Spinal cord (tissue), 10 donors: ENCODE measurements around the gene RALA. TPM values are rescaled to one million over a fixed set of nuclear protein-coding genes. Genes with fewer than 3 reads are reported as not detected.

Experiments
- DNase-seq, 6 donors: peaks; one replicate each; pipeline versions ENCODE4 v3.0.0 to v3.0.0-alpha.2; 2013 to 2015; ENCODE audit warnings: low spot score in 6 of 6, low read depth in 4 of 6
- H3K27ac ChIP-seq: one replicate; pipeline ENCODE4 v1.5.1; 2013; ENCODE audit warnings: low read depth, low read length, control low read depth
- H3K27me3 ChIP-seq: one replicate; pipeline ENCODE4 v1.6.1; 2013; ENCODE audit warnings: low read length; ENCODE audit not compliant: control insufficient read depth, insufficient read depth
- H3K36me3 ChIP-seq: one replicate; pipeline ENCODE4 v1.6.1; 2013; ENCODE audit warnings: low read length; ENCODE audit not compliant: control insufficient read depth, insufficient read depth
- H3K4me1 ChIP-seq: one replicate; pipeline ENCODE4 v1.6.1; 2013; ENCODE audit warnings: low read length; ENCODE audit not compliant: control insufficient read depth, insufficient read depth
- H3K4me3 ChIP-seq: one replicate; pipeline ENCODE4 v1.5.1; 2013; ENCODE audit warnings: low read depth, low read length, control low read depth
- H3K9me3 ChIP-seq: one replicate; pipeline ENCODE4 v1.6.1; 2013; ENCODE audit warnings: low read length; ENCODE audit not compliant: control insufficient read depth, insufficient read depth
- WGBS: methylation state at CpG from one replicate; pipeline ENCODE4 v1.1.5; 2013; ENCODE audit warnings: missing lambda C conversion rate; ENCODE audit not compliant: insufficient coverage; 5-methylcytosine and 5-hydroxymethylcytosine counted together
- polyA plus RNA-seq, 2 donors: library from polyadenylated mRNA; unstranded; fragments of 120-200 nt; gene quantifications; one replicate each; pipeline ENCODE4 v1.2.1, GENCODE V29; 2013; ENCODE audit not compliant: insufficient read length in 2 of 2
- total RNA-seq, 2 donors: library from RNA; depleted of rRNA in 1 of 2; stranded (reverse); fragments of 120-200 nt in 1 of 2; fragments of >200 nt in 1 of 2; gene quantifications; one replicate each; pipeline versions ENCODE4 v1.2.3 to v1.2.4, GENCODE V29; 2013 to 2014
- donor health status: healthy.

Gene RALA
- total and polyA plus RNA-seq, 4 donors: 23.2 to 93.3 (median 60.7) TPM

DNA sequence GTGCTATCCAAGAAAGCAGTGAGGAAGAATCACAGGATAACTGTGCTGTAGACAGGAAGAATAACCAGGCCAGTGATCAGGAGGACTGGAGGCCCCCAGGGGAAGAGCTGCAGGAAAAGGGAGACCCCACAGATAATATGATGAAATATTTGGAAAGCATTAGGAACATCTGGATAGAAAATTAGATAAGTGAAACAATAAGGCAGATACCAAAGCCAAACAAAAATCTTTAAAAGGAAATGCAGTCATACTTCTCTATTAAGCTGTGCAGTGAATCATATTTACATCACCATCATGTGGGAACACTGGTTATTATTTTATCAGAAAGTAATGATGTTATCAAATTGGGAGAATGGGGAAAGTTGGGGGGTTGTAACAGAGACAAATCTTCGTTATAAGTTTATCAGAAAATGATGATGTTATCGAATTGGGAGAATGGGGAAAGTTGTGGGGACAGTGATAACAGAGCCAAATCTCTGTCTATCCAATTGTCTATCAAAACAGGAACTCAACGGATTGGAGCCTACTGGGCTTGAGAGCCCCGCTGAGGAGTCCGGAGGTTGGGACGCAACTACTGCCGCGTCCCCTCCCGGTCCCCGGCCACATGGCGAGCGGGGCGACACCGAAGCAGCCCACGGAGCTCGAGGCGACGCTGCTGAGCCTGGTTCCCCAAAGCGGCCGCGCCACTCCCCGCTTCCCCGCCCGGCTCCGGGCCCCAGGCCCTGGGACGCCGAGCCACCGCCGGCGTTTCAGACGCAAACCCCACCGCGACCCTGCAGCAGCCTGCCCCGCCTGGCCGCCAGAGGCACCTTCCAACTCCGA, 14.0 kb upstream of the RALA start:
- WGBS: 5% methylated on average over 25 of the region's 36 CpGs
- Histone ChIP-seq H3K27me3 (peaks cover 11% of the 10 kb centered on the region), H3K36me3 (no peaks in the 10 kb centered on the region), H3K27ac (peak overlapping the region; percentile 1), H3K4me1 (peaks cover 7% of the 10 kb centered on the region), H3K4me3 (no peak overlapping the region), H3K9me3 (no peaks in the 10 kb centered on the region)
- DNase-seq: peak in 2 of 6 donors; percentile 11 to 32

DNA sequence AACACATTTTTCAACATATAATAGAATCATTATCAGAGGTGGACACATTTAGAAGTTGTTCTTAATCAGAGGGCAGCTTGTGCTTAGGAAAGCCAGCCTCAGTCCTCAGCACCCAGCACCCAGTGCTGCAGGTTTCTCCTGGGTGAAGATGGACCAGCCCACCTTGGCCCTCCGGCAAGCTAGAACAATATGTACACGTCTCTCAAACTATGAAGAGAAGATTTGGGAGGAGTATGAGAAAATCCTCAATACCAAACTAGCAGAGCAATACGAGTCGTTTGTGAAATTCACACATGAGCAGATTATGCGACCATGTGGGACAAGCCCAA, 13.5 kb upstream of the RALA start:
- H3K9me3 ChIP-seq: no peaks in the 10 kb centered on the region
- peaks cover 11% of the 10 kb centered on the region for H3K27me3 ChIP-seq
- H3K4me3 ChIP-seq: no peak overlapping the region
- no peaks in the 10 kb centered on the region for H3K36me3 ChIP-seq
- H3K27ac ChIP-seq: no peak overlapping the region
- DNase-seq: peak in 1 of 6 donors; percentile 4
- 84% methylated on average over 3 of the region's 5 CpGs for WGBS
- H3K4me1 ChIP-seq: peaks cover 7% of the 10 kb centered on the region

DNA sequence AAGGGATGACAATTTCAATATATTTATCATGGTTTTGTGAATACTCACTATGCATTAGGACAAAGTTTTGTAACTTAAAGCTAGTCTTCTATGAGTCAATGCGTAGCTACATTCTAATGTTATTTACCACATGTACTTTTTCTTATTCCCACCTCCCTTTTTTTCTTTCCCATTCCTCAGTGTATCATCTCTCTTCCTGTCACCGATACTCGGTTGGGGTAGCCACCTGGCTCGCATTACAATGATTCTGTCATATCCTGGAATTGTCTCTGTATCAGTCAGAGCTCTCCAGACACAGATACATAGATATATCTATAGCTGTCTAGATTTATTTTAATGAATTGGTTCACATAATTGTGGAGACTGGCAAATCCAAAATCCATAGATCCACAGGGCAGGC, 9.8 kb upstream of the RALA start:
- DNase-seq: no peak
- WGBS: 87% methylated on average over 3 of the region's 4 CpGs

DNA sequence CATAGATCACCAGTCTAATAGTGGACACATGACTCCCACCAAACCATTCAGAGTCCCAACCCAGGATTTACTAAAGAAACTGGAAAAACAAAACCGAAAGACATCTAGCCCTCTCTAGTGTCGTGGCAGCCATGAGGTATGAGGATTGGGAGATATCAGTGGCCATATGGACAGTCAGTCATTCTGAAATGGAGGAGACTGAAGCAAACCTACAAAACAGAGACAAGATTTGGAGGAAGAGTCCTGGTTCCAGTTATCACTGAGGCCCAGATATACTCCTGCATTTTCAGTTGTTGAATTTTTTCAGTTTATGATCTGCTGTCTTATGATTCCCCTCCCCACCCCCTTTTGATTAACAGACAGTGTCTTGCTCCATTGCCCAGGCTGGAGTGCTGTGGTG, 9.1 kb upstream of the RALA start:
- WGBS: no CpG with 5 or more reads among the region's 2 CpGs
- H3K36me3 ChIP-seq: no peaks in the 10 kb centered on the region
- no peak for DNase-seq

More for the DNA sequence above, 9.8 kb upstream of the RALA start:
- Histone ChIP-seq H3K36me3 (no peaks in the 10 kb centered on the region), H3K27ac (no peak overlapping the region), H3K9me3 (no peaks in the 10 kb centered on the region), H3K4me3 (no peak overlapping the region), H3K27me3 (peaks cover 11% of the 10 kb centered on the region), H3K4me1 (peaks cover 7% of the 10 kb centered on the region)

DNA sequence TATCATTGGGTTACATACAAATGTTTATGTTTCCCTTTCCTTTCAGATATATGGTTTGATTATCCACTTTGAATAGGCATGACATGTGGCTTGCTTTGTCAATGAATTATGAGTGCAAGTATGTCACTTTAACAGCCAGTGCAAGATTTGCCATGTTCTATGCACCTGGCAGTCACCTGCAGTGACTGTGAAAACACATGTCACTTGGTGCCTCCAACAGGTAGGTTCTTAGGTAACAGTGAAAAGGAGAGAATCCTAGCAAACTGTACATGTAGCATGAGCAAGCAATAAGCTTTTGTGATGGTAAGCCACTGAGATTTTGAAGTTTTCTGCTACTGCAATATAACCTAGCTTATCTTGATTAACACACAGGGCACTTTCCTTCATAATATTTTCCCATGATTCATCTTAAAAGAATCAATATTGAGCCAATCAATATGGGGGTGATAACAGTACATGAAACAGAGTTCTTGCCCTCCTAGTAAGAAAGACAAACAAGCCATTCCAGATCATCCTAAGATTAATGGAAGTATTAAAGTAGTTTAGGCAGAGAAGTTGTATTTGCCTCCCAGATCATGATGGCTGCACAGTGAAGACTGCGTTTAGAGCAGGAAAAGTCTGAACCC, 7.9 kb upstream of the RALA start:
- Histone ChIP-seq H3K36me3 (no peaks in the 10 kb centered on the region), H3K4me3 (no peak overlapping the region), H3K4me1 (no peaks in the 10 kb centered on the region), H3K9me3 (no peaks in the 10 kb centered on the region), H3K27me3 (no peaks in the 10 kb centered on the region), H3K27ac (no peak overlapping the region)
- WGBS: no CpG with 5 or more reads among the region's 1 CpG
- DNase-seq: no peak

More for the DNA sequence above, 9.1 kb upstream of the RALA start:
- Histone ChIP-seq H3K9me3 (no peaks in the 10 kb centered on the region), H3K27me3 (peaks cover 8% of the 10 kb centered on the region), H3K4me1 (peaks cover 7% of the 10 kb centered on the region), H3K27ac (no peak overlapping the region), H3K4me3 (no peak overlapping the region)

DNA sequence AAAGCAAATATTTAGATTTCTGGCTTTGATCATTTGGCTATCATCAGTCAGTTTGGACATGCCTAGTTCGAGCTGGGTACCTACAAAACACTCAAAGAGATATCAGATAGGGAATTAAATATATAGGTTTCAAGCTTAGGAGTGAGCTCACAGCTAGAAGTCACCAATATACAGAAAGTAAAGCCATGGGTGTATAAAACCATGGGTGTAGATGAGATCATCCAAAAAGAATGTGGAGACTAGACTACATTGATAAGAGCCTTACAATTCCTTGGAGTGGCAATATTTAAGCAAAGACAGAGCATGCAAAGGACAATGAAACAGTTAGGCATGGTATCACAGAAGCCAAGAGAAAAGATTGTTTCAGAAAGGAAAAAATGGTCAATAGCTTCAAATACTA, 7.2 kb upstream of the RALA start:
- no peaks in the 10 kb centered on the region for H3K4me1 ChIP-seq
- H3K27ac ChIP-seq: no peak overlapping the region
- no peak for DNase-seq
- no peak overlapping the region for H3K4me3 ChIP-seq
- H3K27me3 ChIP-seq: no peaks in the 10 kb centered on the region
- H3K9me3 ChIP-seq: no peaks in the 10 kb centered on the region
- no CpG with 5 or more reads among the region's 1 CpG for WGBS
- H3K36me3 ChIP-seq: no peaks in the 10 kb centered on the region

DNA sequence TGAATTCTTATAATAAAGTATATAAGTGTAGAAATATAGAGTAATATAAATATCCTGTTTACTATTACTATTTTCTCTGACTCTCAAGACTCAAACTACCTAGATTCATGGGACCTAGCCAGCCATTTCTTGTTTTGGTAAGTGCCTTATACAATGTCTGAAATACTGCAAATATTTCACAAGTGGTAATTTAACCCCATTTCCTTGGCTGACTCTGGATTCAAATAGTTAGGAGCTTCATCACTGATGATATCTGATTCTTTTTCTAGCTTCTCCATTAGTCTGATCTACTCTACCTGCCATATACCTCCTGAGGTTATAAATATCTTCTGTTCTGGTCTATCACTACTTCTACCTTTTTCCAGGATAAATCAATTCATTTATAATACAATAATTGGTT, 6.4 kb upstream of the RALA start:
- Histone ChIP-seq H3K27ac (no peak overlapping the region), H3K4me3 (no peak overlapping the region), H3K4me1 (no peaks in the 10 kb centered on the region), H3K27me3 (no peaks in the 10 kb centered on the region), H3K36me3 (no peaks in the 10 kb centered on the region), H3K9me3 (no peaks in the 10 kb centered on the region)
- DNase-seq: no peak

DNA sequence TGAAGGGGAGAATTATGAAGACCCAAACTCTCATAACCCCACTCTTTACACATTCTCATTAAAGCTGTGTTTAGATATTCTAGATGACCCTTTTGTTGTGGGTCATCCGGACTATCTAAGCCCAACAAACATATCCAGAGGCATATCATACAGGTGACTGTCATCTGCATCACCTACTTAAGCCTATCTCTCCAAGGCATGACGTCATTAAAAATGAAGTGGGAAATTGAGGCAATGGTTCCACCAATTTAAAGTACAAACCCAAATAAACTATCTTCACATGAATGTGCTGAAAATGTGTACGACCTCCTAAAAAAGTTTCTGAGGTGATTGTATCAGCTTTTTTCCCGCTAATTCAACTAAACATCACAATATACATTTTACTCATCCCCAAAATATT, 4.5 kb upstream of the RALA start:
- H3K9me3 ChIP-seq: no peaks in the 10 kb centered on the region
- H3K27ac ChIP-seq: no peak overlapping the region
- no peaks in the 10 kb centered on the region for H3K36me3 ChIP-seq
- no peaks in the 10 kb centered on the region for H3K27me3 ChIP-seq
- no peak overlapping the region for H3K4me3 ChIP-seq
- no peak for DNase-seq
- WGBS: no CpG with 5 or more reads among the region's 4 CpGs
- peaks cover 3% of the 10 kb centered on the region for H3K4me1 ChIP-seq

DNA sequence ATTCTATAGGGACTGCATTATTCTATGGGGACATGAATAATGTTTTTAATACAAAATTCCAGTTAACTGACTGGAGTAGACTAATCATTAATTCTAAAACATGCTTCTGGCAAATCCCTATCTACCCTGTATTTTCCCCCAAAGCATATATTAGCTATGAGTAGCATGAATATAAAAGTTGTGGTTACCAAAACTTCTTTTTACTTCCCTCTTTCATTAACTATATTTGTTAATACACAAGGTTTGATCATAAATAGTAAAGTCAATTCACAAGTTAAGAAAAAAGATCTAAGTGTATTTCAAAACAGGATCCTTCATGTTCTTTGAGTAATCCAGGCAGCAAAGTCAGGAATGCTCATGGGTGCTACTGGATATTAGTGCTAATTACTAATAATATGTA, 2.9 kb upstream of the RALA start:
- peaks cover 3% of the 10 kb centered on the region for H3K4me1 ChIP-seq
- no peaks in the 10 kb centered on the region for H3K27me3 ChIP-seq
- no peak overlapping the region for H3K4me3 ChIP-seq
- H3K36me3 ChIP-seq: no peaks in the 10 kb centered on the region
- DNase-seq: no peak
- H3K9me3 ChIP-seq: no peaks in the 10 kb centered on the region
- no peak overlapping the region for H3K27ac ChIP-seq

DNA sequence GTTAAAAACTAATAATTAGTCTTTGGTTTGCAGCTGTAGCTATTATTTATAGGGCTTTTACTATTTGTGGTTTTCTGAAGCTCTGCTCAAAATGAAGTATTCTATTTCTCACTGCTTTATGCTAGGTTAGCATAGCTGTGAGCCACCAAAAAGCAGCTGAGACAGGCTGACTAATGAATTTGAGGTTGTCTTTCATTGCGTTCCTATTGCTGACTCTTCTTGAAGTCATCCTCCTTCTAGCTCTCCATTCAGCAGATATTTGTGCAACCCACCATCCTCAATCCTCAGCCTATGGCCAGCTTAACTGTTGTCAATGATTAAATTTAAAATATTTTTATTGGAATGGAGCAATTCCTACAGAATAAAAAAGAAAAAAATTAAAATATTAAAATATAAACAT, 2.1 kb upstream of the RALA start:
- no CpG with 5 or more reads among the region's 1 CpG for WGBS
- H3K4me1 ChIP-seq: peaks cover 3% of the 10 kb centered on the region
- no peak overlapping the region for H3K4me3 ChIP-seq
- no peak for DNase-seq
- H3K27me3 ChIP-seq: no peaks in the 10 kb centered on the region
- H3K9me3 ChIP-seq: no peaks in the 10 kb centered on the region
- no peak overlapping the region for H3K27ac ChIP-seq
- no peaks in the 10 kb centered on the region for H3K36me3 ChIP-seq
